Colonic mucosa (tissue), 4 donors: ENCODE measurements around the gene ITPKA. TPM values are rescaled to one million over a fixed set of nuclear protein-coding genes. Genes with fewer than 3 reads are reported as not detected.
A peak's percentile ranks its signal among the peaks of the same experiment; 100 is the strongest.

Experiments
- DNase-seq: peaks from one replicate; pipeline ENCODE4 v3.0.0-alpha.2; 2020
- H3K27ac ChIP-seq: fragments of 200-600 bp; one replicate; pipeline ENCODE4 v1.8.0; 2021
- H3K27me3 ChIP-seq: fragments of 200-600 bp; one replicate; pipeline ENCODE4 v1.8.0; 2021
- H3K36me3 ChIP-seq: fragments of 200-600 bp; one replicate; pipeline ENCODE4 v1.8.0; 2021
- H3K4me1 ChIP-seq: fragments of 200-600 bp; one replicate; pipeline ENCODE4 v1.8.0; 2021; ENCODE audit warnings: mild to moderate bottlenecking
- H3K4me3 ChIP-seq: fragments of 200-600 bp; one replicate; pipeline ENCODE4 v1.8.0; 2021
- H3K9ac ChIP-seq, 2 donors: one replicate each; pipeline ENCODE4 v1.7.0; 2013; ENCODE audit warnings: control low read depth in 2 of 2, low read depth in 2 of 2, low read length in 2 of 2
- H3K9me3 ChIP-seq: fragments of 200-600 bp; one replicate; pipeline ENCODE4 v1.8.0; 2021
- intact Hi-C: fragments of 100-400 bp; cut with DNase I; formaldehyde crosslinking; loops from one replicate; pipeline ENCODE4 v1.14.1; 2022
- total RNA-seq, 2 donors: library from RNA; stranded (reverse); fragmentation: NEBNext Ultra II Directional in 1 of 2; extraction: Animal tissue kit (Norgen Biotek cat#: 25700) in 1 of 2; gene quantifications; one replicate each; pipeline ENCODE4 v1.2.1, GENCODE V29; 2021
- TF ChIP-seq, protein P1 (sequence below): fragments of 200-600 bp; IDR thresholded peaks from one replicate; pipeline ENCODE4 v1.8.0; 2022; ENCODE audit warnings: antibody characterized with exemption, mild to moderate bottlenecking
- donor health status: healthy.
- donor health status: DM: no; HTN: no; CAD: no.
- donor health status: DM: no; HTN: no; CAD: no.

Gene ITPKA
- total RNA-seq, 2 donors from 2014 or later: 36.1 to 43.5 TPM

DNA sequence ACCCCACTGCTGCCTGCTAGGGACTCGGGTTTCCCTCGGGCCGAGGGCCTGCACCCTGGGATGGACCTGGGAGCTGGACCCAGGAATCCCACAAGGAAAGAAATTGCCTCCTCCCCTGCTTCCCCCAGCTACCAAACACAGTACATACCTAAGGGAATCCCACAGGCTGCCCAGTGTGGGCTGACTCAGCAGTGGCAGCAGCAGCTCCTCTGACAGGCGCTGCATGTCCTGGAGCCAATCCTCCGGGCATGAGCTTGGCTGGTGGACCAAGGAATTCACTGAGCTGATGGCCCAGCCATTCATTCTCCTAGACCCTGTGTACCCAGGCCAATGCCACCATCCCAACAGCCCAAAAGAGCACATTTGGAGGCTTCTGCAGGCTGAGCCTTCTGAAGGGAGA is 29.4 kb downstream of the ITPKA start:
- intact Hi-C loops: no loop called here
- DNase-seq: no peak
- Histone ChIP-seq H3K27ac (no peak overlapping the region), H3K36me3 (no peaks in the 10 kb centered on the region), H3K4me3 (no peak overlapping the region), H3K9me3 (no peaks in the 10 kb centered on the region), H3K4me1 (no peaks in the 10 kb centered on the region), H3K9ac (no peak overlapping the region), H3K27me3 (no peaks in the 10 kb centered on the region)
- TF ChIP-seq, protein P1, sequence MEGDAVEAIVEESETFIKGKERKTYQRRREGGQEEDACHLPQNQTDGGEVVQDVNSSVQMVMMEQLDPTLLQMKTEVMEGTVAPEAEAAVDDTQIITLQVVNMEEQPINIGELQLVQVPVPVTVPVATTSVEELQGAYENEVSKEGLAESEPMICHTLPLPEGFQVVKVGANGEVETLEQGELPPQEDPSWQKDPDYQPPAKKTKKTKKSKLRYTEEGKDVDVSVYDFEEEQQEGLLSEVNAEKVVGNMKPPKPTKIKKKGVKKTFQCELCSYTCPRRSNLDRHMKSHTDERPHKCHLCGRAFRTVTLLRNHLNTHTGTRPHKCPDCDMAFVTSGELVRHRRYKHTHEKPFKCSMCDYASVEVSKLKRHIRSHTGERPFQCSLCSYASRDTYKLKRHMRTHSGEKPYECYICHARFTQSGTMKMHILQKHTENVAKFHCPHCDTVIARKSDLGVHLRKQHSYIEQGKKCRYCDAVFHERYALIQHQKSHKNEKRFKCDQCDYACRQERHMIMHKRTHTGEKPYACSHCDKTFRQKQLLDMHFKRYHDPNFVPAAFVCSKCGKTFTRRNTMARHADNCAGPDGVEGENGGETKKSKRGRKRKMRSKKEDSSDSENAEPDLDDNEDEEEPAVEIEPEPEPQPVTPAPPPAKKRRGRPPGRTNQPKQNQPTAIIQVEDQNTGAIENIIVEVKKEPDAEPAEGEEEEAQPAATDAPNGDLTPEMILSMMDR: no peak

DNA sequence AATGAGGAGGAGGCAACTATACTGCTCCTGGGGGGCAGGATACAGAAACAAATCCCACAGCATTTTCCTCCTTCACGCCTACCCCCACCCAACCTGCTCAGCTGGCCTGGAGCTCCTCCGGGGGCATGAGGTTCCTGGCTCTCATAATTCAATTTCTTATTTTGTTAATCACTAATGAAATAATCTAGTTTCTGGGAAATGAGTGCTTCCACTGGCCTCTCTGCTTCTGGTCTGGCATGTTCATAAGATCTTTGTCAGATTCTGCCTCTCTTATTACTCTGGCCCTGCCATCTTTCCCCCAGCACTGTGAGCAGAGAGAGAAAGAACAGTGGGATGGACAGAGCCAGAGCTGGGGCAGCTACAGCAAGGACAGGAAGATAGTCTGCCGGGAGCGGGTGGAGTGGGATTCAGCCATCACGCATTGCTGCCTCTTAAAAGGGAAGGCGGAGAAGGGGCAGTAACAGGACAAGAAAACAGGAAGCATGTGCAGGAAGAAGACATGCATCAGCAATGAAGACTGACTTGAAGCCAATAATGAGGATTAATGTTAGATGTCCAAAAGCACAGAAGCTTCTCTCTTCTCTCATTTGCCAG is 36.8 kb downstream of the ITPKA start:
- H3K27ac ChIP-seq: no peak overlapping the region
- H3K36me3 ChIP-seq: no peaks in the 10 kb centered on the region
- no peak overlapping the region for H3K9ac ChIP-seq
- H3K4me3 ChIP-seq: no peak overlapping the region
- DNase-seq: no peak
- intact Hi-C loops: no loop called here
- H3K4me1 ChIP-seq: no peaks in the 10 kb centered on the region
- H3K9me3 ChIP-seq: no peaks in the 10 kb centered on the region
- TF ChIP-seq, protein P1: no peak
- no peaks in the 10 kb centered on the region for H3K27me3 ChIP-seq

DNA sequence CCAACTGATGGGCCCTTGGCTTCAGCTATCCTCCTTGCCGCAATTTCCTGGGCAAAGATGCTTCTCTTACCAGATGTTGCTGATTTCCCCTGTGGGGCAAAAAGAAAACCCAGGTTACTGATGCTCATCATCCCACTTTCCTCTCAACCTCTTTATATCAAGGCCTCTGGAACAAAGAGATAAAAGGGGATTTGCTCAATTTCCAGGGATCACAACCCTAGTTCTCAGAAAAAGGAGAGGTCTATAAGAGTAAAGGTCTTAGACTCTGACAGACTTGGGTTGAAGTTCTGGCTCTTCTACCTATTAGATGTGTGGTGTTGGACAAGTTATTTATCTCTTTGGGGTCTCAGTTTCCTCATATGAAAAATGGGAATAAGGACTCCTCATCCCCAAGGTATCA is 41.9 kb downstream of the ITPKA start:
- Histone ChIP-seq H3K27ac (no peak overlapping the region), H3K4me1 (no peaks in the 10 kb centered on the region), H3K4me3 (no peak overlapping the region), H3K9ac (no peak overlapping the region), H3K9me3 (no peaks in the 10 kb centered on the region), H3K36me3 (no peaks in the 10 kb centered on the region), H3K27me3 (no peaks in the 10 kb centered on the region)
- no peak for DNase-seq
- TF ChIP-seq, protein P1: no peak
- intact Hi-C loops: no loop called here

DNA sequence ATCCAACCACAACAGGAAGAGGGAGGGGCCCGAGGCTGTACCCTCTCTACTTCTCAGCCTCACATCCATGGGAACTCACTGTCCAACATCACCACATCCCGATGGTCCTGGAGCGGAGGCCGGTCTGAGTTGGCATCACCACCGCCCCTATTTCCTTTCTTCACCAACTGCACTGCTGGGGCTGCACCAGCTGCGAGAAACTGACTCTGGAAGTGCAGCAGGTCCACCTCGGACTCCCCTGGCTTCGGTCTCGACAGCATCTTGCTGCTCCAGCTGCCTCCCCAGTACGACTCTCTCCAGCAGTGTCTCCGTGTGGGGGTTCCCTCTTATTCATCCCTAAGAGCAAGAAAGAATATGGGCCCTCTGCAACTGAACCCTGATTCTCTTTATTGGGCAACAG is 43.2 kb downstream of the ITPKA start:
- no peaks in the 10 kb centered on the region for H3K9me3 ChIP-seq

DNA sequence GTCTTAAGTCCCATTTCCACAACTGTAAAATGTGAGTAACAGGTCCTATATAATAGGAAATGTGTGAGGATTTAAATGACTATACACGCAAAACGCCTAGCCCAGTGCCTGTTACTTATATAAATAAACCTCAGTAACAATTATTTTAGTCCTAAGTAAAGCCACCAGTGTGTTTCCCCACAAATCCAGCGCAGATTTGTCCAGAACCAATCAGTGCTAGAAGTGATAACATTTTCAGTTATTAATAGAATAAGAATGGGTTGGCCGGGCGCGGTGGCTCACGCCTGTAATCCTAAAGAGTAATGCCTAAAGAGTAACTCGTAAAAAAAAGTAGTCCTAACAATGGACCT is 49.8 kb downstream of the ITPKA start:
- Histone ChIP-seq H3K9ac (peak overlapping the region; percentile 79 to 88), H3K9me3 (no peaks in the 10 kb centered on the region), H3K4me1 (no peaks in the 10 kb centered on the region), H3K36me3 (no peaks in the 10 kb centered on the region), H3K27me3 (no peaks in the 10 kb centered on the region), H3K27ac (peak overlapping the region; percentile 54), H3K4me3 (peak overlapping the region; percentile 77)
- TF ChIP-seq, protein P1: no peak
- no peak for DNase-seq
- intact Hi-C loops: no loop called here

More for the DNA sequence above, 43.2 kb downstream of the ITPKA start:
- Histone ChIP-seq H3K36me3 (no peaks in the 10 kb centered on the region), H3K4me1 (no peaks in the 10 kb centered on the region), H3K27me3 (no peaks in the 10 kb centered on the region), H3K27ac (no peak overlapping the region), H3K9ac (no peak overlapping the region), H3K4me3 (no peak overlapping the region)
- TF ChIP-seq, protein P1: no peak
- no peak for DNase-seq
- intact Hi-C loops: no loop called here
